HepG2 (cell line): ENCODE results near the gene OR1F1.

Experiments used
- CTCF ChIP-seq: sonication (generic); formaldehyde crosslinking; IDR thresholded peaks from 2 replicates; pipeline ENCODE4 v1.5.0; 2020; ENCODE audit warnings: mild to moderate bottlenecking, missing genetic modification reagents, moderate library complexity
- RAD21 ChIP-seq: fragments of 450-650 bp; formaldehyde crosslinking; IDR thresholded peaks from 2 replicates; pipeline ENCODE4 v1.5.0; 2020; ENCODE audit warnings: mild to moderate bottlenecking
- ZMAT3 ChIP-seq: sonication (generic); formaldehyde crosslinking; conservative IDR thresholded peaks from 2 replicates; pipeline ENCODE4 v1.7.0; 2021; ENCODE audit warnings: missing genetic modification reagents
- ZNF567 ChIP-seq: sonication (generic); formaldehyde crosslinking; IDR thresholded peaks from 2 replicates; pipeline ENCODE4 v1.8.1; 2023; ENCODE audit warnings: mild to moderate bottlenecking, missing genetic modification reagents, borderline replicate concordance

DNA sequence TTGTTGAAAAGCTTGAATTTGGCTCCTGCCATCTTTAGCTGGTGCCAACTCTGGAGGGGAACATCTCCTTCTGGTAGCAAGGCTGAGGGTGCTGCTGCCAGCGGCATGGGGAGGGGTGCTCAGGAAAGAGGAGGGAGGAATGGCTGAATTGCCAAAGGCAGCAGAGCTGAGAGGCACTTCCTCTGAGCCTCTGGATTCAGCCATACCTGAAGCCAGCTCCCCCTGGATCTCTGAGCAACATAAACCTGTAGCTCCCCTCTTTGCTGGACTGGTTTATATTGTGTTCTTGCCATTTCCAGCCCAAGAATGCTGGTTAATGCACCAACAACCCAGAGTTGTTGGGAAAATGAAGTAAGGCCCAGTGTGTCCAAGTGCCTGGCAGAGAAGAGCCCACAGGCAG is 61.0 kb downstream of the OR1F1 start:
- TF ChIP-seq RAD21 = no peak
- no peak for TF ChIP-seq ZNF567 (CRISPR knock-in tag)
- TF ChIP-seq CTCF (CRISPR knock-in tag) = no peak
- TF ChIP-seq ZMAT3 (CRISPR knock-in tag) = no peak
